HTERT RPE-1 (cell line): ENCODE measurements around the gene NVL.

ENCODE experiments used
- in situ Hi-C: fragments of 300-500 bp; cut with MboI; formaldehyde crosslinking; loops from 4 replicates; pipeline ENCODE4 v1.14.3; 2020; ENCODE audit warnings: low sequenced_read_pairs

NVL gene

GRCh38 chr1:224199679-224200078 is 130.3 kb downstream of the NVL start:
- in situ Hi-C loops: no loop called here

DNA sequence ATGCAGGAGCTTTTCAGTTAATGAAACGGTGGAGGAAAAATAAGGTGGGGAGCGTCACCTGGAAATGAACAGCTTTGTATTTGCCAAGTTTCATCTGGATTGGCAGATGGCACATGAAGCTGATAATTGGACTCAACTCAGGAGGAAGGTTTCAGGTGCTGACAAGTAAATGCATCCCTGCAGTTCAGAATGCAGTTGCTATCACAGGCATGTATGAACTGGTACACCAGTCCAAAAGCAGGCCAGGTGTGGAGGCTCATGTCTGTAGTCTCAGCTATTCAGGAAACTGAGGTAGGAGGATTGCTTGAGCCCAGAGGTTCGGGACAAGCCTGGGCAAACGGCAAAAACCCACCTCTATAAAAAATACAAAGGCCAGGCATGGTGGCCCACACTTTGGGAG is 131.4 kb downstream of the NVL start:
- in situ Hi-C loops: no loop called here

DNA sequence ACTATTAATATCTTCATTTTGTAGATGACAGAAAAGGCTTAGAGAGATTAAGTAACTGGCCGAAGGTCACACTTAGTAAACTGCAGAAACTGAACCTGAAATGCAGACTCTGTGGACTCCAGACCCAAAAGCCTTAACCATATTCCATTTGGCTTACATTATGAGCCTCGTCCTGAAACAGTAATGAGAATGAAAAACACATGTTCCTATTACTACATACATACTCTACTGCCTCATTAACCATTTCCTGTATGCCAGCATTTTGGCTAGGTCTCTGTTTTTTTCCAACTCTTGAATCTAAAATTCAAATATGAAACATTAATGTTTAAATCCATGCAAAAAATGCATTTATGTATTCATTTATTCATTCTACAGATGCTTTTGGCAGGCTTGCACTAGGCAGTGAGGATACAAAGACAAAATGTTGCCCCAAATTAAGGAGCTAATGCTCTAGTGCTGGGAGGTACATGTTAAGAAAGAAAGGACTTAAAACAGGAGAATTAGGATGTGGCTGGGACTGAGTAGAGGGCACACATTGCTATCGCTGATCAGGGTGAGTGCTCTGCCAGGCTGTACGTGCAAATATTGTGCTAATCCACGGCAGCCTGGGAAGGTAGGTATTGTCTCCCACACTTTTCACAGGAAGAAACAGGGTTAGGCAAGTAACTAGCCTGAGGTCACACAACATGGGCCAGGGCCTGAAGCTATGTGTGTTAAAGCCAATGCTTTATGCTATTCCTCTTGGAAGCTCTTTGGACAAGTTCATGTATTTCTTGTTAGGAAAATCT is 133.0 kb downstream of the NVL start:
- in situ Hi-C loops: no loop called here

DNA sequence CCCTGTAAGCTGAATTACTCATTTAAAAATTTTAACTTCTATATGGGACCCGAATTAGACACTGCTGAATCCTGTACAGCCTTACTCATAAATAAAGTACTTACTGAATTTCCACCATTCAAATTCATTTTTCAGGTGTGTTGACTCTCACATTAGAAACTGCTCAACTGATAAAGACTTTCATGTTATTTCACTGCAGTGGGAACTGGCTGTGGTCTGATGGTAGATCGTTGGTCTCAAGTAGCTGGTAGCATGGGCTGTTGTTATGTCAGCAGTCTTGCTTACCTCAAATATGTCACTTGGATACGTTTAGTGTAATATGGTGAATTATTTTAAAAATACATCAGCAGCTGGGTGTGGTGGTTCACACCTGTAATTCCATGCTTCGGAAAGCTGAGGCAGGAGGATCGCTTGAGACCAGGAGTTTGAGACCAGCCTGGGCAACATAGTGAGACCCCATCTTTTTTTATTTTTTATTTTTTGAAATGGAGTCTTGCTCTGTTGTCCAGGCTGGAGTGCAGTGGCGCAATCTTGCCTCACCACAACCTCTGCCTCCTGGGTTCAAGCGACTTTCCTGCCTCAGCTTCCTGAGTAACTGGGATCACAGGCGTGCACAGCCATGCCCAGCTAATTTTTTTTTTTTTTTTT is 136.5 kb downstream of the NVL start:
- in situ Hi-C loops: no loop called here

- in situ Hi-C loops: no loop called here
These were observed 137.7 kb downstream of the NVL start for GRCh38 chr1:224192082-224192788.

GRCh38 chr1:224189561-224189960 is 140.4 kb downstream of the NVL start:
- in situ Hi-C loops: no loop called here

DNA sequence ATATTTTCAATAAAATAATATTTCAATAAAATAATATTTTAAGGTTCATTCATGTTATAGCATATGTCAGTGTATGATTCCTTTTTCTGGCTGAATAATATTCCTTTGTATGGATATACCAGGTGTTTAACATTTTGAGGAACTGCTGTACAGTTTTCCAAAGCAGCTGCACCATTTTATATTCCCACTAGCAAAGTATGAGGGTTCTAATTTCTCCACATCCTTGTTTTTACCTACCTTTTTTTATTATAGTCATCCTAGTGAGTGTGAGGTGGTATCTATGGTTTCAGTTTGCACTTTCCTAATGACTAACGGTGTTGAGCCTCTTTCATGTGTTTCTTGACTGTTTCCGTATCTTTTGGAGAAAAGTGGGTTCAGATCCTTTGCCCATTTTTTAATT is 141.7 kb downstream of the NVL start:
- in situ Hi-C loops: no loop called here

GRCh38 chr1:224185208-224185607 is 144.8 kb downstream of the NVL start:
- in situ Hi-C loops: no loop called here

DNA sequence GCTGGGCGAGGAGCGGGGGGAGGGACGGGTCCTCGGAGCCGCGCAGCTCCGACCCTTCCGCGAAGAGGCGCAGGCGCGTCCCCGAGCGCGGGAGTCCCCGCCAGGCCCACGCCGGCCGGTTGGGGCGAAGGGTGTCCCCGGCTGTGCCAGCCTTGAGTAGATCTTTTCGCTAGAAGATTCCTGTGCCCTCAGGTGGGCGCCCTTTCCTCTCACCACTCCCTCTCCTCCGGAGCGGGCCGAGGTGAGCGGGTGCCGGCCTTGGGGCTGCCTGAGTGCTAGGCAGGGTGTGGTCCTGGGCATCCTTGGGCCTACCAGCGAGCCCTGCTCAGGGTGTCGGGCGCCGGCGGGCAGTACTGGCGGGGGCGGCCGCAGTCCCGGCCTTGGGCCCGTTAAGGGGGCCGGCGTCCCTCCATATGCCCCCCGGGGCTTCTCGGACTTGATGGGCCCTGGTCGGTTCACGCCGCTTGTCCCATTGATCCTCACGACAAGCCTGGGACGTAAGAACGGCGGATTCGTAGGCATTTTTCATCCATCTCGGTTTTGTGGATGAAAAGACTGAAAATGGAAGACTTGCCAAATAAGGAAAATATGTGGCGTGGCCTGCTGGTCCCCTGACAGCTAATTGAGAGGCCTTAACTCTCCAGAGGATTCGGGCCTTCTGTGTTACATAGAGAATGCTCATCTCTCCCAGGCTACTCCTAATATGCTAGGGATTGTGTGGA is 146.2 kb downstream of the NVL start:
- in situ Hi-C loops: no loop called here

DNA sequence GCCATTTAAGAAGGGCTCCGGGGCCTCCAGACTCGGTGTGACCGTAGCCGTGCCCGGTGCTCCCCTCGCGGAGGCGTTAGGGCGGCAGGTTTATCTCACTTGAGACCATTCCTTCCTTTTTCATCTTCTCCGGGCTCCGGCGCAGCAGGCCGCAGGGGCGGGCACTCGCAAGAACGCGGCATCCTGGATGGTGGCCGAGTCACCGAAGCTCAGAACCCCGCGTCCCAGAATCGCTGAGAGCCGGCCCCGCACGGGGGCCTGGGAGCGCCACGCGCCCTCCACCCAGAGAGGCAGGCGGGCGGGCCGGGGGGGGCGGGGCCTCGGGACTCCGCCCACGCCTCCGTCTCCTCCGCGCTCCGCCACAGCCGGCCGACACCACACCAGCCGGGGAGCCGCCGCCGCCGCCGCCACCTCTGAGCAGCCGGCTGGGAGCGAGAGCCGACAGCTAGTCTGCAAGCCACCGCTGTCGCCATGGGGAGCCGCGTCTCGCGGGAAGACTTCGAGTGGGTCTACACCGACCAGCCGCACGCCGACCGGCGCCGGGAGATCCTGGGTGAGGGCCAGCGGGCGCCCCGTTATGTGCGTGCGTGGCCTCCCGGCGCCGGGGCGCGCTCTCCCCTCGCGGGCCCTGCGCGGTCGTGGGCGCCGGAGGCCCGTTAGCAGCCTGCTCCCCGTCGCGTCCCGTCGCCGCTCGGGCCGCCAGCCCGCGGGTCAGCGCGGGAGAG is 146.9 kb downstream of the NVL start, which contains the start of gene DEGS1:
Gene DEGS1, plus strand, starts transcription at position 375 of the 725 bp plus-strand sequence. Its CDS starts 97 bp downstream, at position 472.
- in situ Hi-C loops: no loop called here

DNA sequence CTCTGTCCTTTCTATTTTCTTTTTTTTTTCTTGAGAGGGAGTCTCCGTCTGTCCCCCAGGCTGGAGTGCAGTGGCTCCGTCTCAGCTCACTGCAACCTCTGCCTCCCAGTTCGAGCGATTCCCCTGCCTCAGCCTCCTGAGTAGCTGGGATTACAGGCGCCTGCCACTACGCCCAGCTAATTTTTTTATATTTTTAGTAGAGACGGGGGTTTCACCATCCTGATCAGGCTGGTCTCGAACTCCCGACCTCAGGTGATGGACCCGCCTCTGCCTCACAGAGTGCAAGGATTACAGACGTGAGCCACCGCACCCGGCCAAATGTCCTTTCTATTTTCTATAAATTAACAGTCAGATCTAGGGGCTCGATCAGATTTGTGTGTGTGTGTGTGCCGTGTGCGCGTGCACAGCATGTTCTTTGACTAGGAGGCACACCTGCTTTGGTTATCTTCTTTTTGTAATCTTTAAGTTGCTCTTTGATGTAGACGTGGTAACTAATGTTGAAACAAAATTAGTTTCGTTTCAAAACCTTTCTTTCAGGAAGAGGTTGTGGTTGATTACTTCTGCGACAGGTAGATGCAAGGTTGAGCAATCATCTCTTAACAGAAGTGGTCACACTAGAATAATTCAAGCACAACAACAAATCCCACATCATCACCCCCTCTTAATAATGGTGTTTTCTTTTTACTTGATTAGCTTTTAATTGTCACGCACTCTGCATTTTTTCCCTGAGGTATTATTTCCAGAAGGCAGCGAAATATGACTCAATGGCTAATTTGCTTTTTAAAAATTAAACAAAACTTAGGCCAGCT is 147.7 kb downstream of the NVL start:
- in situ Hi-C loops: no loop called here

- in situ Hi-C loops: no loop called here
These were observed 148.5 kb downstream of the NVL start for GRCh38 chr1:224181453-224181810.

DNA sequence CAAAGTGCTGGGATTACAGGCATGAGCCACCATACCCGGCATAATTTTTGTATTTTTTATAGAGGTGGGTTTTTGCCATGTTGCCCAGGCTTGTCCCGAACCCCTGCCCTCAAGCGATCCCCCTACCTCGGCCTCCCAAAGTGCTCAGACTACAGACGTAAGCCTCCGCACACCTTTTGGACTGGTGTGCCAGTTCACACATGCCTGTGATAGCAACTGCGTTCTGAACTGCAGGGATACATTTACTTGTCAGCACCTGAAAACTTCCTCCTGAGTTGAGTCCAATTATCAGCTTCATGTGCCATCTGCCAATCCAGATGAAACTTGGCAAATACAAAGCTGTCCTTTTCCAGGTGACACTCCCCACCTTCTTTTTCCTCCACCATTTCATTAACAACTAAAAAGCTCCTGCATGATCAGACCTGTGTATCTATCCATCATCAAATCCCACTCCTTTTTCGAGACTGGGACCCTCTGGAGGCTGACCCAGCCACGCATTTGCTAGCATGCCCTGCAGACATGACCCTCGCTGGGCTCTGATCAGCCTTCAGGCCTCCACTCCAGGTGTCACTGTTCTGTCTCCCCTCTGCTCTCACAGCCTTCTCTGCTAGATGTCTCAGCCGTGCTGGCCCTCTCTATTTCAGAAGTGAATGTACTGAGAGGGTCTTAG is 149.1 kb downstream of the NVL start:
- in situ Hi-C loops: no loop called here

DNA sequence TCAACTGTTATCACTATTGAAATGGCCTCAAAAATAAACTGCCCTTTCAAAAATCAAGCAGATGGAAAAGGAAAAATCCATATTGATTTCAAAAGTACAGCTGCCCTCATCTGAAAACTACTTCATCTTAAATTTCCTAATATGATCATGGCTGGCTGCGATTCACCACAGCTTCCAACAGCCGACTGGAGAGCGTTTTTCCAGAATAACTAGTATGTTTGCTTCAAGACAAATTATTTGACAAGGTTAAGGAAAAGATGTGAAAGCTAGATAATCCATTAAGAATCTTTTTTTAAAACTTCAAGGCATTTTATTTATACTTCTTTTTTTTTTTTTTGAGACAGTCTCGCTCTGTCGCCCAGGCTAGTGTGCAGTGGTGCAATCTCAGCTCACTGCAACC is 151.1 kb downstream of the NVL start:
- in situ Hi-C loops: no loop called here

GRCh38 chr1:224177356-224177999 is 152.5 kb downstream of the NVL start:
- in situ Hi-C loops: no loop called here
